GM18502 (cell line): ENCODE data around the gene NBAS.

ENCODE experiments used
- ATAC-seq: cut with Tn5 transposase; IDR thresholded peaks from one replicate; pipeline ENCODE4 v1.9.1; 2021; ENCODE audit warnings: mild to moderate bottlenecking; ENCODE audit not compliant: unreplicated experiment, poor library complexity

The NBAS gene

GRCh38 chr2:15119722-15120175, 441.4 kb downstream of the NBAS start:
- ATAC-seq, result no peak

DNA sequence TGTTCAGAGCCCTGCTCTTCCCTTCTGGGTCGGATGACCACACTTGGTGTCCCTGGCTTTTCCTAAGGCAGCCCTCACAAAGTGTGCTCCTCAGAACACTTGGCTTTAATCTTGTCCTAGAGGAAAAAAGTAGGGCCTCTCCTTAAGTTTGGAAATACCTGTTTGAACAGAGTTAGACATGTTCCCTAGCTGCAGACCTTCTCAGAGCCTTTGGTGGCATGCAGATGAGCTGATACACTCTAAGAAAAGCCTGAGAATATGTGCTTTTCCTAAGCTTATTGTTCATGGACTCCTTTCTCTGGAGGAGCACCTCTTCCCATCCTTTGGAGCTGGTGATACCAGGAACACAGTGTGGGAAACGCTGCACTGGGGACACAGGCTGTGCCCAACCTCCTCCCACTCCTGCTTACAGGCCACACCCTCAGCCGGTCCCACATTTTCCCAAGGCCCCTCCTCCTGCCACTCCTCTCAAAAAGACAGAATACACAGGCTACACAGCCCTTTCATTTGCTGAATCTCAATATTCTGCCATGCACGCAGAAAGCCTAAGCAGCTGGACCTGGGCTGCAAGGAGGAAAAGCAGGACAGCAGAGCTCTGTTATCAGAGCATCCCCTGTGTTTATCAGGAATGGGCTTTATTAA, 443.6 kb downstream of the NBAS start:
- no peak for ATAC-seq
